ENCODE results near the gene PRR35. TPM values are rescaled to one million over a fixed set of nuclear protein-coding genes. Genes with fewer than 3 reads are reported as not detected.

The PRR35 gene
- total RNA-seq, 1 donor from 2014 or later = not detected

- DNase-seq (ENCODE audit: low spot score) (no peak), ATAC-seq (no peak)
- intact Hi-C loops (cut with DNase I) = no loop called here
These were observed 16.7 kb upstream of the PRR35 start for GRCh38 chr16:543301-544164.

- intact Hi-C loops (cut with DNase I) = no loop called here
- no peak for ATAC-seq
- no peak for DNase-seq (ENCODE audit: low spot score)
These were observed 15.7 kb upstream of the PRR35 start for GRCh38 chr16:544517-544916.

GRCh38 chr16:546909-547770 is 13.1 kb upstream of the PRR35 start:
- ATAC-seq (peak; percentile 87), DNase-seq (ENCODE audit: low spot score) (peak; percentile 86)
- intact Hi-C loops (cut with DNase I) = no loop called here

GRCh38 chr16:548586-548985 is 11.6 kb upstream of the PRR35 start:
- intact Hi-C loops (cut with DNase I) = no loop called here
- DNase-seq (ENCODE audit: low spot score) (no peak), ATAC-seq (no peak)

GRCh38 chr16:549544-550263 is 10.5 kb upstream of the PRR35 start:
- intact Hi-C loops (cut with DNase I) = no loop called here
- DNase-seq (ENCODE audit: low spot score) (no peak), ATAC-seq (no peak)

GRCh38 chr16:551210-551609 is 9.0 kb upstream of the PRR35 start:
- no peak for DNase-seq (ENCODE audit: low spot score)
- intact Hi-C loops (cut with DNase I) = no loop called here
- no peak for ATAC-seq

- DNase-seq (ENCODE audit: low spot score) (no peak), ATAC-seq (no peak)
- intact Hi-C loops (cut with DNase I) = no loop called here
These were observed 8.0 kb upstream of the PRR35 start for GRCh38 chr16:552171-552570.

- intact Hi-C loops (cut with DNase I) = no loop called here
- DNase-seq (ENCODE audit: low spot score) (no peak), ATAC-seq (no peak)
These were observed 6.4 kb upstream of the PRR35 start for GRCh38 chr16:553601-554296.

GRCh38 chr16:554297-554621 is 5.9 kb upstream of the PRR35 start:
- intact Hi-C loops (cut with DNase I) = no loop called here

GRCh38 chr16:554640-555365 is 5.4 kb upstream of the PRR35 start:
- DNase-seq (ENCODE audit: low spot score) (no peak), ATAC-seq (peak; percentile 30)
- intact Hi-C loops (cut with DNase I) = no loop called here

More at GRCh38 chr16:554297-554621, 5.9 kb upstream of the PRR35 start:
- DNase-seq (ENCODE audit: low spot score) = no peak
- no peak for ATAC-seq

- ATAC-seq (no peak), DNase-seq (ENCODE audit: low spot score) (no peak)
- intact Hi-C loops (cut with DNase I) = no loop called here
These were observed 4.4 kb upstream of the PRR35 start for GRCh38 chr16:555528-556473.

- DNase-seq (ENCODE audit: low spot score) (no peak), ATAC-seq (no peak)
- intact Hi-C loops (cut with DNase I) = no loop called here
These were observed 3.6 kb upstream of the PRR35 start for GRCh38 chr16:556474-557173.

- intact Hi-C loops (cut with DNase I) = no loop called here
- no peak for ATAC-seq
- no peak for DNase-seq (ENCODE audit: low spot score)
These were observed 2.5 kb upstream of the PRR35 start for GRCh38 chr16:557463-558297.

GRCh38 chr16:558298-559020 is 1.7 kb upstream of the PRR35 start:
- DNase-seq (ENCODE audit: low spot score) = no peak
- intact Hi-C loops (cut with DNase I) = no loop called here
- ATAC-seq = no peak

GRCh38 chr16:559021-559380 is 1.2 kb upstream of the PRR35 start:
- intact Hi-C loops (cut with DNase I) = no loop called here
- DNase-seq (ENCODE audit: low spot score) = no peak
- ATAC-seq = no peak

Data from sciatic nerve (tissue), 2 donors.